ENCODE measurements around the gene FBXO2.
A peak's percentile ranks its signal among the peaks of the same experiment; 100 is the strongest.

Gene FBXO2

GRCh38 chr1:11599891-11600576 is 54.2 kb downstream of the FBXO2 start:
- peak overlapping the region; percentile 20; the same call in 1 of the 2 replicates for H3K27ac ChIP-seq
- no peak for TF ChIP-seq CTCF (conservative IDR thresholded peaks at IDR 0.05)

GRCh38 chr1:11598461-11598860 is 55.8 kb downstream of the FBXO2 start:
- H3K27ac ChIP-seq: no peak overlapping the region
- TF ChIP-seq CTCF (conservative IDR thresholded peaks at IDR 0.05): no peak

Measured in VCaP (cell line).